ENCODE data around the gene GNPAT.

Gene GNPAT

GRCh38 chr1:231242516-231243198 lies 1.6 kb downstream of the GNPAT start:
- no peak for DNase-seq (ENCODE audit: low read depth in 3 of 3, low spot score in 1 of 3)

- DNase-seq (ENCODE audit: low read depth in 3 of 3, low spot score in 1 of 3) = no peak
Measured at GRCh38 chr1:231248778-231249177, 7.8 kb downstream of the GNPAT start.

GRCh38 chr1:231252336-231252735 lies 11.3 kb downstream of the GNPAT start:
- DNase-seq (ENCODE audit: low read depth in 3 of 3, low spot score in 1 of 3) = no peak

- no peak for DNase-seq (ENCODE audit: low read depth in 3 of 3, low spot score in 1 of 3)
Measured at GRCh38 chr1:231260351-231260750, 19.3 kb downstream of the GNPAT start.

GRCh38 chr1:231264642-231265041 lies 23.6 kb downstream of the GNPAT start:
- no peak for DNase-seq (ENCODE audit: low read depth in 3 of 3, low spot score in 1 of 3)

- DNase-seq (ENCODE audit: low read depth in 3 of 3, low spot score in 1 of 3) = no peak
Measured at GRCh38 chr1:231265379-231265778, 24.4 kb downstream of the GNPAT start.

- DNase-seq (ENCODE audit: low read depth in 3 of 3, low spot score in 1 of 3) = no peak
Measured at GRCh38 chr1:231266811-231267322, 25.9 kb downstream of the GNPAT start.

GRCh38 chr1:231272173-231272572 lies 31.2 kb downstream of the GNPAT start:
- DNase-seq (ENCODE audit: low read depth in 3 of 3, low spot score in 1 of 3) = no peak

- no peak for DNase-seq (ENCODE audit: low read depth in 3 of 3, low spot score in 1 of 3)
Measured at GRCh38 chr1:231272880-231273279, 31.9 kb downstream of the GNPAT start.

GRCh38 chr1:231274119-231274825 lies 33.3 kb downstream of the GNPAT start:
- DNase-seq (ENCODE audit: low read depth in 3 of 3, low spot score in 1 of 3) = no peak

- DNase-seq (ENCODE audit: low read depth in 3 of 3, low spot score in 1 of 3) = no peak
Measured at GRCh38 chr1:231278100-231278790, 37.2 kb downstream of the GNPAT start.

- DNase-seq (ENCODE audit: low read depth in 3 of 3, low spot score in 1 of 3) = no peak
Measured at GRCh38 chr1:231279081-231279480, 38.1 kb downstream of the GNPAT start.

GRCh38 chr1:231279683-231280082 lies 38.7 kb downstream of the GNPAT start:
- no peak for DNase-seq (ENCODE audit: low read depth in 3 of 3, low spot score in 1 of 3)

GRCh38 chr1:231284441-231284840 lies 43.4 kb downstream of the GNPAT start:
- DNase-seq (ENCODE audit: low read depth in 3 of 3, low spot score in 1 of 3) = no peak

- DNase-seq (ENCODE audit: low read depth in 3 of 3, low spot score in 1 of 3) = no peak
Measured at GRCh38 chr1:231286603-231287002, 45.6 kb downstream of the GNPAT start.

- no peak for DNase-seq (ENCODE audit: low read depth in 3 of 3, low spot score in 1 of 3)
Measured at GRCh38 chr1:231295938-231296337, 54.9 kb downstream of the GNPAT start.

- no peak for DNase-seq (ENCODE audit: low read depth in 3 of 3, low spot score in 1 of 3)
Measured at GRCh38 chr1:231301990-231302389, 61.0 kb downstream of the GNPAT start.

GRCh38 chr1:231310391-231310934 lies 69.5 kb downstream of the GNPAT start:
- DNase-seq (ENCODE audit: low read depth in 3 of 3, low spot score in 1 of 3) = no peak

- no peak for DNase-seq (ENCODE audit: low read depth in 3 of 3, low spot score in 1 of 3)
Measured at GRCh38 chr1:231311720-231312431, 70.9 kb downstream of the GNPAT start.

- no peak for DNase-seq (ENCODE audit: low read depth in 3 of 3, low spot score in 1 of 3)
Measured at GRCh38 chr1:231312432-231312788, 71.4 kb downstream of the GNPAT start.

GRCh38 chr1:231313661-231314060 lies 72.6 kb downstream of the GNPAT start:
- DNase-seq (ENCODE audit: low read depth in 3 of 3, low spot score in 1 of 3) = no peak

All from stimulated activated CD4-positive, alpha-beta T cell treated with anti-CD3 and anti-CD28 coated beads, TNF-alpha, amount 100 ng/mL, for 1 hour (primary cell).